AG08396 (cell line): ENCODE measurements around the gene PRICKLE2.
A peak's percentile ranks its signal among the peaks of the same experiment; 100 is the strongest.

Experiments
- DNase-seq: peaks from one replicate; pipeline ENCODE4 v3.0.0; 2012; ENCODE audit warnings: low spot score, mixed read lengths

Gene PRICKLE2

DNA sequence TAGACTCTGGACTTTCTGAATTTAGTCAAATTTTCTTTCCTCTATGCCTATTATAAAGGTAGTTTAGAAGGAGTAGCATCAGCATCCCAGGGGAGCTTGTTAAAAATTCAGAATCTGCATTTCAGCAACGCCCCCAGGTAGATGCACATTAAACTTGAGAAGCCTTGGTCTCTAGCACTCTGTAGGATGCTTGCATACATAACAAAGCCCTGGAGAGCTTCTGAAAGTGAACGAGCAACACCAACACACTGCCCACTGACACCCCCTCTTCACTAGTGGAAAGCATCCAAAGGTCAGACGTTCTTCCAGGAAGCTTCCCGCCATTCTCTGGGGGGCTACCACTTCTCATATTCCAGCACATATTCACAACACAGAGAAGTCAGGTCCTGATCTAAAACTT lies 6.5 kb downstream of the PRICKLE2 start:
- DNase-seq: no peak

DNA sequence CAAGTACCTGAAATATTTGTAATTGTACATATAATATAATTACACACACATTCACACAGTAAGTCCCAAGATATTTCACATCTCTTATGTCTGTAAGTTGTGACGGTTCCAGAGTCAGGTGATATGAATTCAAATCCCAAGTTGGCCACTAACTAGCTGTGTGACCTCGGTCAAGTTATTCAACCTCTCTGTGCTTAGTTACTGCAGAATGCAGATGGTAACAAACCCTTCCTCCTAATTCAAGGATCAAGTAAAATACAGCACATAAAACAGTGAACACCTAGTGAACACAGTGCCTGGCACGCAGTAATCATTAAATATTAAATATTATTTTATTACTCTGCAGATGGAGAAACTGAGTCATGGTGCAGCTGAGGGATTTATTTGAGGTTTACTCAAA lies 6.9 kb downstream of the PRICKLE2 start:
- no peak for DNase-seq

DNA sequence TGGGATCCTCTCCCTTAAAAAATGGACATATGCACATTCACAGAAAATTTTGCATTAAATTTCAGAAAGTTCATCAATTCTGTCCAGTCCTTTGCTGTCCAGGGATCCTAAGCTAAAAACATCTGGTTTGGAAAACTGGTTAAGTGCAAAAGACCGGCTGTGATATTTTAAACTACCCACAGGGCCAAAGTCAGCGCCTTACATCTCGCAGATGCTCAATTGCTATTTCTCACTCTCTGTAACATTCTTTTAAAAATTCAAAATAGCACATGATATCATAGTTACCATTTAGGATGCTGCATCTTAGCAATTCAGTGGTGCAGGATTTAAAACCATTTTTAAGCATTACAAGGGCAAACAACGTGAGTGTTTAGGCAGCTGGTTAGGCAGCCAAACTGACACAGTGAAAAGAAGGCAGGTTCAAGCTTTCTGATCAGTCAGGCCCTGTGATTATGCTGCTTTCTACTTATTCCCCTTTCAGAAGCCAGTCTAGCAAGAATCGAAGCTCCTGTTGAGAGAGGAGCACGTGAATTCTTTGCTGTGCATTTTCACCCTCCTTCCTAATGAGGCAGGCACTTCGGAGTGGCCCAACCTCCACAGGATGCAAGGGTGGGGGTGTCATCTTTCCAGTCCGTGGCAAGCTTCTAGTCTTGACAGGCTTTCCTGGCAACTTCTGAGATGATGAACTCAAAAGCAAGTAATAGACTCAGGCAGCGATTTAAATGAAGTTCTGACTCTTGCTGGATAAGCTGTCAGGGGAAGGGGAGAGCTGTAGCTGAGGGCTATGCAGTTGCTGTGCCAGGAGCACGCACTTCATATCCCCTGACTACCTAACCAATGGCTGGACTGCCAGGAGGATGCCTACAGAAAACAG lies 8.8 kb downstream of the PRICKLE2 start:
- DNase-seq: no peak

GRCh38 chr3:64215559-64215958 lies 9.7 kb downstream of the PRICKLE2 start:
- DNase-seq: no peak

GRCh38 chr3:64215103-64215502 lies 10.2 kb downstream of the PRICKLE2 start:
- DNase-seq: no peak

DNA sequence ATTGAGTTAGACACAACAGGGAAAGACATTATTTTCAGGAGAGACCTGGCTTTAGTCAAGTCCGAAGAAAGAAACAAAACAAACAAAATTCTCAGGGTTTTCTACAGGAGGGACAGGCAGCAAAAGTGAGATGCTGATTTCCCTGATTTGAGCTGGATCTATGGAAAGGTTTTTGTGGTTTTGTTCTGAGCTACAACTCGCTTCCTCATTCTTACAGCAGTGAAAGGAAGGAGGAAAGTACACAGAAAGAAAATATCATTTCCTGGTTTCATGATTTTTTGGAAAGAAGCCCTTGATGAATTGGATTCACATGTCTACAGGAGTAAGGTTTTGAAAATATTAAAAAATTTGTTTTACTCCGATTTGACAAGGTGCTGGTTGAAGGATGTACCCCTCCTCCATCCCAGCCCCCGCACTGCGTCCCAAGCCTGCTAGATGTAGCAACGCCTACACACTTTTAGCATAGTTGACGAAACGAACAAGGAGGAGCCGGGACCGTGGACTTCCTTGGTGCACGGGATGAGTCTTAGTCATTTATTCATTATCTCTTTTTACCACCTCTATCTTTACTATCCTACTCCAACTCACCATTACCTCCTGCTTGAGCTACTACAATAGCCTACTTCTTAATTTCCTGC lies 10.8 kb downstream of the PRICKLE2 start:
- DNase-seq: no peak

DNA sequence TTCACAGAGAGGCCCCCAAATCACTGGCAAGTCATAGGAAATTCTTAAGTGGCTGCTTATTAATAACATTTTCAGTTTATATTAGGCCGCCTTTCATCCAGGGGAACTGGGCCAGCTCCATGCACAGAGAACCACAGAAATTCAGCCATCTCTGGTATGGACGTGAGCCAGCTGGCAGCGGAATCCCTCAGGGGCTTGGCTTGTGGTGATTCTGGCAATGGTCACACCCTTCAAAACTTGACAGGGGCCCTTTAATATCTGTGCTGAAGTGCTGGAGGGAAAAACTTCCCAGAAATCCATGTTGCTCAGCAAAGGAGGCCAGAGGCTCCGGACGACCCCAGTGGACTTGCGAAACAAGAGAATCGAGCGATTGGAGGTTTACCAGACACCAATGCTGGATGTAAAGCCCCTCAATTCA lies 11.3 kb downstream of the PRICKLE2 start:
- DNase-seq: peak; percentile 66

- DNase-seq: no peak
These were observed 11.9 kb downstream of the PRICKLE2 start for GRCh38 chr3:64213224-64213878.

- no peak for DNase-seq
These were observed 15.2 kb downstream of the PRICKLE2 start for GRCh38 chr3:64209866-64210621.

- no peak for DNase-seq
These were observed 17.8 kb downstream of the PRICKLE2 start for GRCh38 chr3:64207289-64208080.

DNA sequence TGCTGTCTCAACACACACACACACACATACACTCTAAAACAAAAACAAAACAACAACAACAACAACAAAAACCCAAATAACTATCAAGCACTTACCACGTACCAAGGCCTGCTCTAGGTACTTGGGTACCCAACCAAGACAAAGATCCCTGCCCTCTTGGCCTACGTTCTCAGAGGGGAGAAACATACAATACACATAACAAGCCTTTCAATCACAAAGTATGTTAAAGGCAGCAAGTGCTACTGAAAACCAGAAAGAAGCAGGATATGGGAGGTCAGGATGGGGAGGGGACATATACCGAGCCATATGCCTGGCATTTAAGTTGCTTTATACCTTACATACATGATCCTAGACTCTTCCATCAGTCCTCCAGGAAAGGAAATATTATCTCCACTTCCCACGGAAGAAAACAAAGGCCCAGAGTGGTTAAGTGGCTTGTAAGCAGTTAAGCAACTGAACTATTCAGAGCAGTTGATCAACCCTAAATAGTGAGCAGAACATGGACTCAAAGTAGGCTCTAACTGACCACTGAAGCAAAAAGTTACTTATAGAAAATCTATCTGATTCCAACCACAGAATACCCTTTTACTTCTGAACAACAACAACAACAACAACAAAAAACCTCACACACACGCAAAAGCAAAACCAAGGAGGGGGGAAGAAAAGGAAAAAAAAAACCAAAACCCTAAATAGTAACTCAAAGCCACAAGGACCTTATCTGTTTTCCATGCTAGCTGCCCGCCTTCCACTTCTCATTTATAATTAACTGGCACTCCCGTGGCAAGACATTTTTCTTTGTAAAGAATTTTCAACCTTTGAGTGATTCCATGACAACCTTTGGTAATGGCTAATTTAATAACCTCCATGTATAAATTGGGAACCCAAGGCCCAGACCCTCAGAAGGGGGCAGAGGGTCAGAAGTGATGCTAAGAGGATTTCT lies 21.0 kb downstream of the PRICKLE2 start:
- DNase-seq: no peak

- no peak for DNase-seq
These were observed 22.1 kb downstream of the PRICKLE2 start for GRCh38 chr3:64203216-64203615.

GRCh38 chr3:64199932-64200331 lies 25.3 kb downstream of the PRICKLE2 start:
- no peak for DNase-seq

DNA sequence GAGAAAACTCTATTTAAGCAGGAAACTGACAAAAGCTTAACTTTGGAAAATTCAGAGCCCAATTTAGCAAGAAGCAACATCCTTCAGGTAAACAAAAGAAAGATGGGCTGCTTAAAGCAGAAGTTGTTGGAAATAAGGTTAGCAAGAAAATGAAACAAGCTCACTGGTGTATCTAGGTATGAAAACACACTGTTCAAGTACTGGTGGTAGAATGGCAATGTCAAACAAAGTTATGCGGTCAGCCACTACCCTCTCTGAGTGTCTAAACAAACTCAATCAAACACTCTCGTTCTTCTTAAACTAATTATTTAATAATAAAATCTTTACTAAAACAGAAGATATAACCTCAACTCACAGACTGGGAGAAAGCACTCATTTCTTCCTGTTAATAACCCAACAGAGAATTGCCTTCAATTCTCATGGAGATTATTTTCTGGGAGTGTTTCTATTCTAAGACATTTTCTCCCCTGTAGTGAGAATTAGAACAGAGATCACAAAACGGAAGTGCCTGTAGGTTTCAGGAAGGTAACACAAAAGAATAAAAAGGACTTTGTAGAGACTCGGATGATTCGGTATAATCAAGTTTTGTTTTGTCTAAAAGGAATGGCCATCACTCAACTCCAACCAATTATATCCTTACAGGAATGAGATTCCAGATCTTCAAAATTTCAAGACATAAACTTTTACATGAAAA lies 28.9 kb downstream of the PRICKLE2 start:
- no peak for DNase-seq

- no peak for DNase-seq
These were observed 29.5 kb downstream of the PRICKLE2 start for GRCh38 chr3:64195789-64196188.

DNA sequence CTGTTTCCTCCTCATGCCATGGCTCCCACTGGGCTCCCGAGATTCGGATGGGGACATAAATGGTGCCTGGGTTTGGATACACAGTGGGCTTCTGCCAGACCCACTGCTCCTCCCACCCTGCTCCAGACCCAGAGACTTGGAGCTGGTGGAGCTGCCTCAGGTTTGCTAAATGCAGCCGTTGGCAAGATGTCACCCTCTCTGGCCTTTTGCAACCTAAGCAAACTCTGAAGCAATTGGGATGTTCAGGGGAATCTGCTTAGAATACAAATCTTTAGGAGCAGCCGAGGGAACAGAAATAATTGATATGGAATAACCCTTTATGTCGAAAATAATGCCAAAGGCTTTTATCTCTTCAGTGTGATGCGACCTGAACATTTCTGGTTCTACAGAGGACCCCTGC lies 33.4 kb downstream of the PRICKLE2 start:
- no peak for DNase-seq

GRCh38 chr3:64190517-64191515 lies 34.5 kb downstream of the PRICKLE2 start:
- DNase-seq: peak; percentile 63

DNA sequence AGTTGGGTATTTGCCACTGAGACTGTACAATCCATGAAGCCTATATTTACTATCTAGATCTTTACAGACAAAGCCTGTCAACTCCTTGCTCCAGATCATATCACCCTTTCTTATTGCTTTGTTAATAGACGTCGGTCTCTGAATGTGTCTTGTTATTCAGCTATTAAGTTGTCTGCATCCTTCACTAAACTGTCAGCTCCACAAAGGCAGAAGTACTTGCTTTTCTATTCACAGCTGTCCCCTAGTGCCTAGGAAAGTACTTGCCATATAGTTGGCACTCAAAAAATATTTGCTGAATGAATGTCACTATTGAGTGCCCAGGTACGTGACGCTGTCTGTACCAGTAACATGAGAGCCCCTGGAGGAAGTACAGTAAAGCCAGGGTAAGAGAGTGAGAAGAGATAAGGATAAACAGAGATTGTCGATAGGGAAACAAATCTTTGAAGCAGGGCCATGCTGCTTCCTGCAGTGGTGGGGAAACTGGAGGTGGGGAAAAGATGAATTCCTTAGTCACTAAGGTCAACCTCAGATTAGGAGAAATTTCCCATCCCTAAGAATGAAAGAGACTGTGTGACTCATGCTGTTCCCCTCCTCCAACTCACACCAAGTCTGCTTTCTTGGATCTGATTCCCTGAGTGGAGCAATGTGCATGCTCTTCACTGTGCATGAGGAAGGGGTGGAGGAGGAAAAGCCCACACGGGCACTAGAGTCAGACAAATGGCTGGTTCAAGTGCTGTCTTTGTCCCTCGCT lies 36.3 kb downstream of the PRICKLE2 start:
- DNase-seq: peak; percentile 60
